Astrocyte of the cerebellum (primary cell): Measurements from ENCODE around the gene ATXN1.
A peak's percentile ranks its signal among the peaks of the same experiment; 100 is the strongest.
"Not testable (repeated sequence)": the region's sequence is repeated elsewhere in the genome, so short reads cannot be mapped to it uniquely, and the experiment has no call there.

Experiments used
- DNase-seq: peaks from one replicate; pipeline ENCODE4 v3.0.0-alpha.2; 2011; ENCODE audit warnings: low read depth
- H3K4me3 ChIP-seq: 2 replicates; pipeline ENCODE4 v1.5.1; 2011; ENCODE audit warnings: mild to moderate bottlenecking, low read depth, low read length, moderate library complexity
- CTCF ChIP-seq: IDR thresholded peaks from 2 replicates; pipeline ENCODE4 v1.5.1; 2012; ENCODE audit warnings: low read length, low read depth, moderate library complexity, mild to moderate bottlenecking; ENCODE audit errors: missing control alignments
- in situ Hi-C: cut with HindIII; loops from 2 replicates; pipeline ENCODE4 v1.10.0; 2017; ENCODE audit warnings: low sequenced_read_pairs

Gene ATXN1

GRCh38 chr6:16388488-16388887 is 372.8 kb downstream of the ATXN1 start:
- in situ Hi-C loops = no loop called here
- DNase-seq = peak; percentile 19

GRCh38 chr6:16386057-16386456 is 375.2 kb downstream of the ATXN1 start:
- in situ Hi-C loops = no loop called here
- H3K4me3 ChIP-seq = no peak overlapping the region
- no peak for DNase-seq
- TF ChIP-seq CTCF = no peak

More at GRCh38 chr6:16388488-16388887, 372.8 kb downstream of the ATXN1 start:
- H3K4me3 ChIP-seq = no peak overlapping the region
- no peak for TF ChIP-seq CTCF

GRCh38 chr6:16383607-16384206 is 377.6 kb downstream of the ATXN1 start:
- no peak for DNase-seq
- no peak overlapping the region for H3K4me3 ChIP-seq
- in situ Hi-C loops = no loop called here
- no peak for TF ChIP-seq CTCF

- DNase-seq, in situ Hi-C loops, H3K4me3 ChIP-seq: not testable (repeated sequence)
These were observed 379.3 kb downstream of the ATXN1 start for GRCh38 chr6:16381968-16382367.

- no peak for DNase-seq
- no peak overlapping the region for H3K4me3 ChIP-seq
- TF ChIP-seq CTCF = no peak
- in situ Hi-C loops = no loop called here
These were observed 380.9 kb downstream of the ATXN1 start for GRCh38 chr6:16380220-16380809.

GRCh38 chr6:16378360-16378759 is 382.9 kb downstream of the ATXN1 start:
- H3K4me3 ChIP-seq, in situ Hi-C loops, DNase-seq: not testable (repeated sequence)

- in situ Hi-C loops = no loop called here
- no peak for DNase-seq
These were observed 383.8 kb downstream of the ATXN1 start for GRCh38 chr6:16377470-16377869.

More at GRCh38 chr6:16377470-16377869, 383.8 kb downstream of the ATXN1 start:
- no peak for TF ChIP-seq CTCF
- no peak overlapping the region for H3K4me3 ChIP-seq
